Gastrocnemius medialis (tissue), 4 donors: ENCODE data around the gene KRT8.

Experiments used
- CTCF ChIP-seq, 5 experiments: fragments of 450-650 bp in 3 of 5; fragments of 200-600 bp in 2 of 5; sonication (generic) in 2 of 5; IDR thresholded peaks in 4 of 5; conservative IDR thresholded peaks in 1 of 5; 1 replicate in 4 of 5; 2 replicates in 1 of 5; pipeline ENCODE4 v1.5.1; 2016 to 2019; ENCODE audit warnings: antibody characterized with exemption in 5 of 5, mild to moderate bottlenecking in 3 of 5, moderate library complexity in 3 of 5
- POLR2A ChIP-seq, 2 donors: fragments of 450-650 bp; IDR thresholded peaks; one replicate each; pipeline ENCODE4 v1.6.1; 2017; ENCODE audit warnings: antibody characterized with exemption in 2 of 2, mild to moderate bottlenecking in 2 of 2, moderate library complexity in 2 of 2

DNA sequence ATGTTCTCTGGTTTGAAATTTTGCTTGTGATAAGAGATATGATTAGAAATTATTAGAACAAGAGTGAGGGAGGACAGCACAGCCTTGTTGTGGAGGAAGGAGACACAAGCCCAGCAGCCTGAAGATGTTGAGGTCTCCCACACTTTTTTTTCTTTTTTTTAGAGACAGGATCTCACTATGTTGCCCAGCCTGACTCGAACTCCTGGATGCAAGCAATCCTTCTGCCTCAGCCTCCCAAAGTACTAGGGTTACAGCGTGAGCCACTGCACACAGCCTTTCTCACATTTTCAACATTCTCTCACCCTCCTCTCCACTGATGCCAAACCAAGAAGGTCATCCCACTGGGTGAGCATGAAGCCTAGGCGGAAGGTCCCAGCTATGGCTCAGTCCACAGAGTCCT is 4.9 kb upstream of the KRT8 start:
- TF ChIP-seq CTCF (IDR thresholded peaks at IDR 0.05 in 4 of 5, conservative IDR thresholded peaks at IDR 0.05 in 1 of 5): no peak
- TF ChIP-seq POLR2A (IDR thresholded peaks at IDR 0.05): no peak
